ENCODE measurements around the gene ANGPTL1.

- TF ChIP-seq, protein P1, sequence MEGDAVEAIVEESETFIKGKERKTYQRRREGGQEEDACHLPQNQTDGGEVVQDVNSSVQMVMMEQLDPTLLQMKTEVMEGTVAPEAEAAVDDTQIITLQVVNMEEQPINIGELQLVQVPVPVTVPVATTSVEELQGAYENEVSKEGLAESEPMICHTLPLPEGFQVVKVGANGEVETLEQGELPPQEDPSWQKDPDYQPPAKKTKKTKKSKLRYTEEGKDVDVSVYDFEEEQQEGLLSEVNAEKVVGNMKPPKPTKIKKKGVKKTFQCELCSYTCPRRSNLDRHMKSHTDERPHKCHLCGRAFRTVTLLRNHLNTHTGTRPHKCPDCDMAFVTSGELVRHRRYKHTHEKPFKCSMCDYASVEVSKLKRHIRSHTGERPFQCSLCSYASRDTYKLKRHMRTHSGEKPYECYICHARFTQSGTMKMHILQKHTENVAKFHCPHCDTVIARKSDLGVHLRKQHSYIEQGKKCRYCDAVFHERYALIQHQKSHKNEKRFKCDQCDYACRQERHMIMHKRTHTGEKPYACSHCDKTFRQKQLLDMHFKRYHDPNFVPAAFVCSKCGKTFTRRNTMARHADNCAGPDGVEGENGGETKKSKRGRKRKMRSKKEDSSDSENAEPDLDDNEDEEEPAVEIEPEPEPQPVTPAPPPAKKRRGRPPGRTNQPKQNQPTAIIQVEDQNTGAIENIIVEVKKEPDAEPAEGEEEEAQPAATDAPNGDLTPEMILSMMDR (IDR thresholded peaks at IDR 0.05) = no peak
- TF ChIP-seq POLR2A (IDR thresholded peaks at IDR 0.05) = no peak
Observed at GRCh38 chr1:178808529-178808928, 62.3 kb downstream of the ANGPTL1 start.
